ENCODE data around the gene COLEC12. TPM values are rescaled to one million over a fixed set of nuclear protein-coding genes. Genes with fewer than 3 reads are reported as not detected.

The COLEC12 gene
- total RNA-seq, 4 donors from 2014 or later: 5.1 to 14.5 (median 6.9) TPM

DNA sequence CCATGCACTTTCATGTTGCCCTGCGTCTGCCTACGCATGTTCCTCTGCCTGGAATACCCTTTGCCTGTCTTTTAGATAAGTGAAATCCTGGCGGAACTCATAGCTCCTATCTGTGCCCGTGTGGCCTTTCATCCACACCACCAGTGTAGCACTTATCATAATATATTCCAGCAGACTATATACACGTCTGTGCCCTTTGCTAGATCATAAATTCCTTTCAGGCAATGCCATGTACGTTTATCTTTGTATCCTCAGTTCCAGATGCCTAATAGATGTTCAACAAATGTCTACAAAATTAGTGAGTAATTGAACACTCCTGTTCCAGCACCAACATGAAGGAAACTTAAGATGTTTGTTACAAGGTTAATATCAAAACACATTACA is 106.9 kb downstream of the COLEC12 start:
- TF ChIP-seq POLR2A (IDR thresholded peaks at IDR 0.05): no peak
- TF ChIP-seq, protein P1, sequence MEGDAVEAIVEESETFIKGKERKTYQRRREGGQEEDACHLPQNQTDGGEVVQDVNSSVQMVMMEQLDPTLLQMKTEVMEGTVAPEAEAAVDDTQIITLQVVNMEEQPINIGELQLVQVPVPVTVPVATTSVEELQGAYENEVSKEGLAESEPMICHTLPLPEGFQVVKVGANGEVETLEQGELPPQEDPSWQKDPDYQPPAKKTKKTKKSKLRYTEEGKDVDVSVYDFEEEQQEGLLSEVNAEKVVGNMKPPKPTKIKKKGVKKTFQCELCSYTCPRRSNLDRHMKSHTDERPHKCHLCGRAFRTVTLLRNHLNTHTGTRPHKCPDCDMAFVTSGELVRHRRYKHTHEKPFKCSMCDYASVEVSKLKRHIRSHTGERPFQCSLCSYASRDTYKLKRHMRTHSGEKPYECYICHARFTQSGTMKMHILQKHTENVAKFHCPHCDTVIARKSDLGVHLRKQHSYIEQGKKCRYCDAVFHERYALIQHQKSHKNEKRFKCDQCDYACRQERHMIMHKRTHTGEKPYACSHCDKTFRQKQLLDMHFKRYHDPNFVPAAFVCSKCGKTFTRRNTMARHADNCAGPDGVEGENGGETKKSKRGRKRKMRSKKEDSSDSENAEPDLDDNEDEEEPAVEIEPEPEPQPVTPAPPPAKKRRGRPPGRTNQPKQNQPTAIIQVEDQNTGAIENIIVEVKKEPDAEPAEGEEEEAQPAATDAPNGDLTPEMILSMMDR (IDR thresholded peaks at IDR 0.05): no peak
- no peak overlapping the region for H3K4me3 ChIP-seq (ENCODE audit: low read depth, poor library complexity, severe bottlenecking)
- intact Hi-C loops (cut with DNase I; ENCODE audit: low total_unique reads): no loop called here
- no peak for DNase-seq (ENCODE audit: low spot score in 2 of 2)
- 82 to 88% methylated on average over 6 of the region's 6 CpGs for WGBS, 2 donors

DNA sequence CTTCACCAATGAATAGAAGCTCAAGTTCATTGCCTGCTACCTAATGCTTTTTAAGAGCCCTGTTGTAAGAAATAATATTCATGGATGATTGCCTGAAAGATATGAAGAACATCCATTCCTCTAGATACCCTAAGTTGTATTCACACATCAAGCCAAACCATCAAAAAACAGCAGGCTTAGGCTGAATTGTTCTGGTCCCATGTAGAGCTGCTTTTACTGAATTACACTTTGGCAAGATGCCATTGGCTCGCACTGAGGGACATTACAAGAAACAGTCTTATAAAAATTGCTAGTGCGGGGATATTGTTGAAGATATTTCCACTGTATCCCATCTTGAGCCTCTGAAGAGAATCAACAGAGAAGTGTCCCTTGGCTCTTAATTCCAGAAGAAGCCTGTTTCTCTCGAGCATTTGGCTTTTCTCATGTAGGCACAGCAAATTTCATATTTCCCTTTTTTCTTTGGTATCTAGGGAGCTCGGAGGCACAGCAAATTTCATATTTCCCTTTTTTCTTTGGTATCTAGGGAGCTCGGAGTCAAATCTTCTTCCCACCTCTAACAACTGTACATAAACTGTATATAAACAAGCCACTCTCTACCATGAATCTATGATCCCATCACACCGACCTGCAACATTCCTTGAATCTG is 107.5 kb downstream of the COLEC12 start:
- no peak for TF ChIP-seq POLR2A (IDR thresholded peaks at IDR 0.05)
- TF ChIP-seq, protein P1 (IDR thresholded peaks at IDR 0.05): no peak
- H3K4me3 ChIP-seq (ENCODE audit: low read depth, poor library complexity, severe bottlenecking): no peak overlapping the region
- intact Hi-C loops (cut with DNase I; ENCODE audit: low total_unique reads): no loop called here
- 60 to 78% methylated on average over 6 of the region's 6 CpGs for whole genome bisulfite sequencing, 2 donors
- DNase-seq (ENCODE audit: low spot score in 2 of 2): no peak

DNA sequence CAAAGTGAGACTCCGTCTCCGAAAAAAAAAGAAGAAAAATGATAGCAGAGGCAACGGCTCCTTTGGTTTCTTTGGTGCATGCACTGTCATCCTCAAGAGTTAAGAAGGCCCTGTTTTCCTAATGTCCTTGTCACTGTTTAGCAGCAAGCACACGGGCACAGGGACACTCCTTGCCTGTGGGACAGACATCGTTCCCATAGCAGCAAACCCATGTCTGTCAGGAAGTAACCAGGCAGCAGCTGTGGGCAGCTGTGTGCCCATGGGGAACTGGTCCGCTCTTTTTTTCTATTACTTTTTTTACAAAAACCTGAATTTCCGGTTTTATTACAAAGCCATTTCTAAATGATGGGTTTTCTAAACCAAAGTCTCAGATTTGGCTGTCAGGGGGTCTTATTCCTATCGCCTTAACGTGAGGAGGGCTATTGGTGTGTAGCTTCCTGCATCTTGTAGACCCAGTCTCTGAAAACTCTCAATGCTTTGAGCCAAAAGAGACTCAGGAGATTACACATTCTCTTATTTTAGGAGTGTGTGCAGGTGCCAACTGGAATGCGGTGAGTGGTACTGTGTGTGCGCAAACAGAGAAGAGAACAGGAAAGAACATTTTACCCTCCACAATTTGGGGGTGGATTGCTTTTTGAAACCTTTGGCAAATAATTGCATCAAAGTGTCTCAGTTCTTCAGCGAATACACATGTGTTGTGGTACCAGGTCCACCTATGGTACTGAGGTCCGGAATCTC is 109.6 kb downstream of the COLEC12 start:
- 81 to 90% methylated on average over 13 of the region's 13 CpGs for WGBS, 2 donors
- intact Hi-C loops (cut with DNase I; ENCODE audit: low total_unique reads): no loop called here

DNA sequence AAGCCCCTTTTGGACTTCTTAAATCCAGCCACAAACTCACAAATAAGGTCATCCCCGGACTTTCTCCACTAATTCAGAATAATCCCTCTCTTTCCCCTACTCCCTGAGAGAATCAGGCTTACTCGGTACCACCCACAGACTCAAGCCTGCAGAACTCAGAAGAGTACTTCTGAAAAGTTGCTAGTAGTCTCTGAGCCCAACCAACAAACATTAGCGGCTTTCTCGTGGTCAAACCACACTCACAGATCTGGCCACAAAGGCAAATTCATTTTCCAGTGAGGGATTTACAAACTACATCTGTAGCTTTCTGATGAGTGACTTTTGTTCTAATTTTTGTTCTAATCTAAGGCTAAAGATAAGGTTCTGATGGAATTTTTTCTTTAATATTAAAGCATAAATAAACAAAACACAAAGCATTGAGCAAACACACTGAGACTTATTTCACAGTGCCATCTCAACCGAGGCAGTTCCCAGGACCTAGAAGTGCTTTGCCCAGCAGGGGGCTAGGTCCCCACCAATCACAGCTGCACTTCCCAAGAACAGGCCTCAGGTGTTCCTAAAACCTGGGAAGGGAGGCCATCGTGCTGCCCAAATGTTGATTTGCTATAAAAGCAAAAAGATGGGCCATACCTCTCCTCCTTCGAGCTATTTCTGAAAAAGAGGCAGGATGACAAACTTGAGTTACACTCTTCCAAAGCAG is 110.7 kb downstream of the COLEC12 start:
- no peak for TF ChIP-seq POLR2A (IDR thresholded peaks at IDR 0.05)
- DNase-seq (ENCODE audit: low spot score in 2 of 2): no peak
- H3K4me3 ChIP-seq (ENCODE audit: low read depth, poor library complexity, severe bottlenecking): no peak overlapping the region
- intact Hi-C loops (cut with DNase I; ENCODE audit: low total_unique reads): no loop called here
- WGBS, 2 donors: 81 to 82% methylated on average over 7 of the region's 7 CpGs

More for the DNA sequence above, 109.6 kb downstream of the COLEC12 start:
- H3K4me3 ChIP-seq (ENCODE audit: low read depth, poor library complexity, severe bottlenecking): no peak overlapping the region
- no peak for DNase-seq (ENCODE audit: low spot score in 2 of 2)
- TF ChIP-seq, protein P1 (IDR thresholded peaks at IDR 0.05): no peak
- no peak for TF ChIP-seq POLR2A (IDR thresholded peaks at IDR 0.05)

DNA sequence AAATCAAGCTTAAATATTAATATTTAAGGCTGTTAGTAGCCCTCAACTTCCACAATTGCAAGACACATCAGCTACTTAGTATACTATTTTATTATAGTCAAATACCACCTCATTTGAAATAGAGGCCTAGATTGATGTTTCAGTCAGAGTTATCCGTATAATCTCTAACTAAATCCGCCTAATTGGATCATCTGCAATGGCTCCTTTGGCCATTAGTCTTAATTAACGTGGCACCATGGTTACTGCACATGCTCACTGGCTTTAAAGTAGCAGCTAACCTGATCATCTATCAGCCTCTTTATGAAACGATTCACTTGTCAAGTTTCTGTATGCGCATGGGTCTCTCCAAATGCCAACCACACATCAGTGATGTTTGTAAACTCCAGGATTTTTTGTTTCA is 112.3 kb downstream of the COLEC12 start:
- TF ChIP-seq, protein P1 (IDR thresholded peaks at IDR 0.05): no peak
- no peak for TF ChIP-seq POLR2A (IDR thresholded peaks at IDR 0.05)
- WGBS, 2 donors: 93 to 96% methylated on average over 5 of the region's 5 CpGs
- DNase-seq (ENCODE audit: low spot score in 2 of 2): no peak
- intact Hi-C loops (cut with DNase I; ENCODE audit: low total_unique reads): no loop called here
- no peak overlapping the region for H3K4me3 ChIP-seq (ENCODE audit: low read depth, poor library complexity, severe bottlenecking)

DNA sequence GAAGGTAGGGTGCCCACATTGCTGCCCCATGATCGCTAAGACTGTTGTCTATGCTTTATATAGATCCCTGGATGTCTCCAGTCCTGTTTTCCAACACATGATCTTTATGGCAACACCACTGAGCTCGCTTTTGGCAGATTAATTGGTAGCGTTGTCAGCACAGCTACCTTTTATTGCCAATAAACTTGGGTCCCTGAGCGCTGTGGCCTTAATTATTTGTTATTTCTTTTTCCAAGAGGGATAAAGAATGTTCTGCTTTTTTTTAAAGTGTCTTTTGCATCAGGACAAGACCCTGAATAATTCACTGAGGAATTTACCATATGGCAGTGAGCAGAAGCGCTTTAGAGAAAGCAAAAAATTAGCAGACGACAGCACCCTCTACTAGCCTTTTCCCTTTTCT is 113.5 kb downstream of the COLEC12 start:
- WGBS, 2 donors: 85 to 90% methylated on average over 6 of the region's 6 CpGs
- no peak overlapping the region for H3K4me3 ChIP-seq (ENCODE audit: low read depth, poor library complexity, severe bottlenecking)
- no peak for DNase-seq (ENCODE audit: low spot score in 2 of 2)
- intact Hi-C loops (cut with DNase I; ENCODE audit: low total_unique reads): no loop called here
- TF ChIP-seq POLR2A (IDR thresholded peaks at IDR 0.05): no peak
- TF ChIP-seq, protein P1 (IDR thresholded peaks at IDR 0.05): no peak

Data from lower leg skin (tissue), 4 donors.